Uterus (tissue), 2 donors: ENCODE data around the gene OR51V1.

ENCODE experiments used
- POLR2A ChIP-seq, 2 donors: fragments of 450-650 bp; IDR thresholded peaks; one replicate each; pipeline ENCODE4 v1.6.1; 2016; ENCODE audit warnings: antibody characterized with exemption in 2 of 2, mild to moderate bottlenecking in 1 of 2, moderate library complexity in 1 of 2
- TF ChIP-seq, protein P1 (sequence below), 4 experiments: fragments of 200-600 bp in 2 of 4; fragments of 450-650 bp in 2 of 4; sonication (generic) in 2 of 4; IDR thresholded peaks; one replicate each; pipeline ENCODE4 v1.5.1; 2016 to 2019; ENCODE audit warnings: antibody characterized with exemption in 4 of 4, mild to moderate bottlenecking in 2 of 4, moderate library complexity in 1 of 4

GRCh38 chr11:5204787-5205186, 4.3 kb upstream of the OR51V1 start:
- no peak for TF ChIP-seq POLR2A (IDR thresholded peaks at IDR 0.05)
- TF ChIP-seq, protein P1, sequence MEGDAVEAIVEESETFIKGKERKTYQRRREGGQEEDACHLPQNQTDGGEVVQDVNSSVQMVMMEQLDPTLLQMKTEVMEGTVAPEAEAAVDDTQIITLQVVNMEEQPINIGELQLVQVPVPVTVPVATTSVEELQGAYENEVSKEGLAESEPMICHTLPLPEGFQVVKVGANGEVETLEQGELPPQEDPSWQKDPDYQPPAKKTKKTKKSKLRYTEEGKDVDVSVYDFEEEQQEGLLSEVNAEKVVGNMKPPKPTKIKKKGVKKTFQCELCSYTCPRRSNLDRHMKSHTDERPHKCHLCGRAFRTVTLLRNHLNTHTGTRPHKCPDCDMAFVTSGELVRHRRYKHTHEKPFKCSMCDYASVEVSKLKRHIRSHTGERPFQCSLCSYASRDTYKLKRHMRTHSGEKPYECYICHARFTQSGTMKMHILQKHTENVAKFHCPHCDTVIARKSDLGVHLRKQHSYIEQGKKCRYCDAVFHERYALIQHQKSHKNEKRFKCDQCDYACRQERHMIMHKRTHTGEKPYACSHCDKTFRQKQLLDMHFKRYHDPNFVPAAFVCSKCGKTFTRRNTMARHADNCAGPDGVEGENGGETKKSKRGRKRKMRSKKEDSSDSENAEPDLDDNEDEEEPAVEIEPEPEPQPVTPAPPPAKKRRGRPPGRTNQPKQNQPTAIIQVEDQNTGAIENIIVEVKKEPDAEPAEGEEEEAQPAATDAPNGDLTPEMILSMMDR (IDR thresholded peaks at IDR 0.05): peak in 3 of 4 experiments; percentile 15 to 27 (median 26)
